GM23248 (cell line): ENCODE data around the gene IQGAP3. TPM values are rescaled to one million over a fixed set of nuclear protein-coding genes. Genes with fewer than 3 reads are reported as not detected.

Experiments
- DNase-seq: peaks from one replicate; pipeline ENCODE4 v3.0.0-alpha.2; 2015
- H2AFZ ChIP-seq: fragments of 200-600 bp; sonication (generic); 2 replicates; pipeline ENCODE4 v1.6.1; 2016; ENCODE audit warnings: antibody characterized with exemption
- H3F3A ChIP-seq: fragments of 200-600 bp; sonication (generic); 2 replicates; pipeline ENCODE4 v1.6.1; 2016; ENCODE audit warnings: mild to moderate bottlenecking, antibody characterized with exemption, mixed run types; ENCODE audit not compliant: insufficient read depth
- H3K27ac ChIP-seq: fragments of 200-600 bp; sonication (generic); 2 replicates; pipeline ENCODE4 v1.5.1; 2016; ENCODE audit warnings: mild to moderate bottlenecking
- H3K27me3 ChIP-seq: fragments of 200-600 bp; sonication (generic); replicated peaks from 2 replicates; pipeline ENCODE4 v1.6.1; 2016; ENCODE audit warnings: mild to moderate bottlenecking; ENCODE audit not compliant: insufficient read depth
- H3K36me3 ChIP-seq: fragments of 200-600 bp; sonication (generic); 2 replicates; pipeline ENCODE4 v1.6.1; 2016; ENCODE audit warnings: low read depth, mild to moderate bottlenecking
- H3K4me1 ChIP-seq: fragments of 200-600 bp; sonication (generic); 2 replicates; pipeline ENCODE4 v1.6.1; 2016; ENCODE audit warnings: mild to moderate bottlenecking; ENCODE audit not compliant: insufficient read depth
- H3K4me2 ChIP-seq: fragments of 200-600 bp; sonication (generic); one replicate; pipeline ENCODE4 v1.6.1; 2016; ENCODE audit warnings: mild to moderate bottlenecking; ENCODE audit not compliant: unreplicated experiment
- H3K4me3 ChIP-seq: fragments of 200-600 bp; sonication (generic); 2 replicates; pipeline ENCODE4 v1.5.1; 2016; ENCODE audit warnings: mild to moderate bottlenecking
- H3K79me2 ChIP-seq: fragments of 200-600 bp; sonication (generic); 2 replicates; pipeline ENCODE4 v1.6.1; 2016; ENCODE audit warnings: mild to moderate bottlenecking; ENCODE audit not compliant: insufficient read depth
- H3K9ac ChIP-seq: fragments of 200-600 bp; sonication (generic); 2 replicates; pipeline ENCODE4 v1.6.1; 2016; ENCODE audit warnings: mild to moderate bottlenecking
- H3K9me2 ChIP-seq: fragments of 200-600 bp; sonication (generic); 2 replicates; pipeline ENCODE4 v1.6.1; 2016; ENCODE audit warnings: mixed run types, mild to moderate bottlenecking, moderate library complexity; ENCODE audit not compliant: insufficient read depth
- H3K9me3 ChIP-seq: fragments of 200-600 bp; sonication (generic); one replicate; pipeline ENCODE4 v1.6.1; 2017; ENCODE audit warnings: low read depth
- H4K20me1 ChIP-seq: fragments of 200-600 bp; sonication (generic); 2 replicates; pipeline ENCODE4 v1.6.0; 2016; ENCODE audit not compliant: insufficient read depth
- EZH2 ChIP-seq: fragments of 200-600 bp; sonication (generic); IDR thresholded peaks from 2 replicates; pipeline ENCODE4 v1.6.1; 2018; ENCODE audit warnings: antibody characterized with exemption, mild to moderate bottlenecking; ENCODE audit not compliant: insufficient read depth, poor library complexity, severe bottlenecking
- EZH2phosphoT487 ChIP-seq: fragments of 200-600 bp; sonication (generic); IDR thresholded peaks from 2 replicates; pipeline ENCODE4 v1.6.1; 2018; ENCODE audit warnings: antibody characterized with exemption, moderate library complexity, mild to moderate bottlenecking, low read depth; ENCODE audit not compliant: insufficient read depth
- WGBS, 2 experiments: methylation state at CpG; one replicate each; pipeline ENCODE4 v1.1.6; 2015 to 2017; ENCODE audit warnings: low lambda C conversion rate in 2 of 2, low coverage in 1 of 2; ENCODE audit errors: missing lambda C conversion rate in 2 of 2; 5-methylcytosine and 5-hydroxymethylcytosine counted together
- in situ Hi-C: fragments of 300-500 bp; cut with MboI; formaldehyde crosslinking; loops from 2 replicates; pipeline ENCODE4 v1.15.0; 2020
- polyA plus RNA-seq: library from polyadenylated mRNA; unstranded; fragments of >200 nt; fragmentation: Nextera tagmentation; extraction: Ambion mirVana; gene quantifications from 2 replicates; pipeline ENCODE4 v1.2.1, GENCODE V29; 2016
- total RNA-seq: library from RNA; depleted of rRNA; stranded (reverse); fragments of >200 nt; shearing (Covaris generic); gene quantifications from 2 replicates; pipeline ENCODE4 v1.2.3, GENCODE V29; 2014

IQGAP3 gene
- total and polyA plus RNA-seq, 2 experiments from 2014 or later: 5.6 to 14.7 TPM

DNA sequence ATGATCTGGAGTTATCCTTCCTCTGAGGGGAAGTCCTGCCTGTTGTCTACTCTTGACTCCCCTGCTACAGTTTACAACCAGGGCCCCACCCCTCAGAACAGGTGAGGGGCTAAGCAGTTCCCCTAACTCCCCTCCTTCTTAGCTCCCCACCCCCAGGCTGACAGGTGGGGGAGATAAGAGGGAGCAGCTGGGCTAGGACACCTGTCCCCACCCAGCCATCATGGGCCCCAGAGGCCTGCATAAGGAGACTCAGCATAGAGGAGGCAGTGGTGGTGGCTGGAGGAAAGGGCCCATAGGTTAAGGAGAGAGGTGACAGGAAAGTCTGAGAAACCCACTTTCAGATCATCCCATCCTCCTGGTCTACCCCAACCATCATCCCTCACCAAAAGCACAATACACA is 78.6 kb downstream of the IQGAP3 start:
- no peak overlapping the region for H3K27ac ChIP-seq
- H3K4me2 ChIP-seq: no peak overlapping the region
- H3K27me3 ChIP-seq: no peaks in the 10 kb centered on the region
- no peaks in the 10 kb centered on the region for H3K9me3 ChIP-seq
- H3K36me3 ChIP-seq: no peaks in the 10 kb centered on the region
- no peak for DNase-seq
- no peaks in the 10 kb centered on the region for H3K9me2 ChIP-seq
- no peak overlapping the region for H3K4me3 ChIP-seq
- H3F3A ChIP-seq: peaks cover 22% of the 10 kb centered on the region
- no peak overlapping the region for H2AFZ ChIP-seq
- in situ Hi-C loops: no loop called here
- H4K20me1 ChIP-seq: peaks cover 27% of the 10 kb centered on the region
- peaks cover 81% of the 10 kb centered on the region for H3K4me1 ChIP-seq
- no peak overlapping the region for H3K9ac ChIP-seq
- peaks cover 100% of the 10 kb centered on the region for H3K79me2 ChIP-seq
- TF ChIP-seq EZH2phosphoT487 (no peak), EZH2 (no peak)

DNA sequence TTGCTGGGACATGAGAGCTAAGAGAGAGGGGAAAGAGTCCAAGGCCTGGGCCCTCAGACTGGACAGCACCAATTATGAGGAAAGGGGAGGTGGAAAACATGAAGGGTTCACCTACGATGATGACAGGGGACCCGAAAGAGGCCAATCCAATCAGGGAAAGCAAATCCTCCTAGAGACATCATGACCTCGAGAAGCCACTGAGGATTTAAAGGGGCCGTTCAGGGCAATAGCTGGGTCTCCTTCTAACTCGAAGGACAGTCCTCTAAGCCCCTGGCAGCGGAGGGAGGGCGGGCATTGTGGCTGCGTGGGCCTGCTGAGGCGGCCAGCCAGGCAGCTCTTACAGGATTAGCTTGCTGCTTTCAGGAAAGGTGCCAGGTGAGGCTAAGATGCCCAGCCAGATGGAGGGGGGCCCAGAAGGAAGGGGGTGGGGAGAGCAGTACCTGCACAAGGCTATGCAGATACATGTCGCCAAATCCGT is 79.2 kb downstream of the IQGAP3 start:
- TF ChIP-seq EZH2: no peak
- no peak for TF ChIP-seq EZH2phosphoT487
- Histone ChIP-seq H3K9ac (no peak overlapping the region), H3K9me2 (no peaks in the 10 kb centered on the region), H3K79me2 (peaks cover 100% of the 10 kb centered on the region), H2AFZ (no peak overlapping the region), H3K36me3 (no peaks in the 10 kb centered on the region), H3K4me1 (peaks cover 77% of the 10 kb centered on the region), H3K27ac (peak overlapping the region; percentile 13; the same call in 1 of the 2 replicates), H4K20me1 (peaks cover 32% of the 10 kb centered on the region), H3F3A (peaks cover 22% of the 10 kb centered on the region), H3K4me2 (peak overlapping the region; percentile 25), H3K27me3 (no peaks in the 10 kb centered on the region), H3K4me3 (no peak overlapping the region), H3K9me3 (no peaks in the 10 kb centered on the region)
- DNase-seq: peak; percentile 29
- whole genome bisulfite sequencing, 2 experiments: 41 to 42% methylated on average over 11 of the region's 11 CpGs
- in situ Hi-C loops: no loop called here

DNA sequence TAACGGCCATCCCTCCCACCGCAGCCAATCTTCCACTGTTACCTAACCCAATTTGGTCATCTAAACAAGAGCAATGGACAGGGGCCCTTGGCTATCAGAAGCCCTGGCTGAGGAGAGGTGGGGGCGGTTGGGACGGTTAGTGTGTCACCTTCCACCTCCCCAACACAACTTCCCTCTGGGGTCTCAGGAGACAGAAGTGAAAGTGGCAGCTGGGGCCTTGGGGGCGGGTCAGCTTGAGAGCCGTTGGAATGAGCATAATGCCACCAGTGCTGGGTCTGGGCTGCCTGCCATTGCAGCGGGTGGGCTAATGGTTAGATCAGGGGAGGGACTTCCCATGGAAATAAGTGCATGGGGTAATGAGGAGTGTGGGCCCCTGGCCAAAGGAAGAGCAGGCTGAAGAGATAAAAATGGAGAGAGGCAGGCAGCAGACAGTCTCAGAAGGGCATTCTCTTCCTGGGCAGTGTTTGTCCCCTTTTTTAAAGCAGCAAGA is 79.7 kb downstream of the IQGAP3 start:
- no peaks in the 10 kb centered on the region for H3K36me3 ChIP-seq
- no peak for TF ChIP-seq EZH2
- TF ChIP-seq EZH2phosphoT487: no peak
- 63% methylated on average over 7 of the region's 7 CpGs for WGBS, 2 experiments
- peaks cover 100% of the 10 kb centered on the region for H3K79me2 ChIP-seq
- H3K4me3 ChIP-seq: no peak overlapping the region
- H2AFZ ChIP-seq: no peak overlapping the region
- peak overlapping the region; percentile 13; the same call in 1 of the 2 replicates for H3K27ac ChIP-seq
- in situ Hi-C loops: no loop called here
- H3F3A ChIP-seq: peaks cover 20% of the 10 kb centered on the region
- H3K4me2 ChIP-seq: peak overlapping the region; percentile 25
- DNase-seq: peak; percentile 27
- no peaks in the 10 kb centered on the region for H3K9me3 ChIP-seq
- no peaks in the 10 kb centered on the region for H3K27me3 ChIP-seq
- peaks cover 37% of the 10 kb centered on the region for H4K20me1 ChIP-seq
- H3K9ac ChIP-seq: no peak overlapping the region
- peaks cover 76% of the 10 kb centered on the region for H3K4me1 ChIP-seq
- H3K9me2 ChIP-seq: no peaks in the 10 kb centered on the region

GRCh38 chr1:156492013-156492590 is 80.3 kb downstream of the IQGAP3 start:
- Histone ChIP-seq H3K9me3 (no peaks in the 10 kb centered on the region), H3K4me1 (peaks cover 71% of the 10 kb centered on the region), H3K36me3 (no peaks in the 10 kb centered on the region), H2AFZ (no peak overlapping the region), H3K4me3 (no peak overlapping the region), H3F3A (peaks cover 15% of the 10 kb centered on the region), H3K9ac (no peak overlapping the region), H3K27ac (no peak overlapping the region), H3K9me2 (no peaks in the 10 kb centered on the region), H3K4me2 (no peak overlapping the region), H3K79me2 (peaks cover 100% of the 10 kb centered on the region), H4K20me1 (peaks cover 37% of the 10 kb centered on the region), H3K27me3 (no peaks in the 10 kb centered on the region)
- WGBS, 2 experiments: 57 to 65% methylated on average over 6 of the region's 6 CpGs
- no peak for TF ChIP-seq EZH2
- TF ChIP-seq EZH2phosphoT487: no peak
- in situ Hi-C loops: no loop called here
- no peak for DNase-seq
